Dermis microvascular lymphatic vessel endothelial cell (primary cell): Measurements from ENCODE around the gene MPHOSPH10. TPM values are rescaled to one million over a fixed set of nuclear protein-coding genes. Genes with fewer than 3 reads are reported as not detected.
"Not testable (repeated sequence)": the region's sequence is repeated elsewhere in the genome, so short reads cannot be mapped to it uniquely, and the experiment has no call there.

Source experiments
- DNase-seq, 2 donors: peaks; one replicate each; pipeline versions ENCODE4 v3.0.0 to v3.0.0-alpha.2; 2010; ENCODE audit warnings: low read depth in 2 of 2
- total RNA-seq: library from RNA; depleted of rRNA; stranded (reverse); fragments of >200 nt; gene quantifications from 2 replicates; pipeline ENCODE4 v1.2.1, GENCODE V29; 2014

The MPHOSPH10 gene, protein sequence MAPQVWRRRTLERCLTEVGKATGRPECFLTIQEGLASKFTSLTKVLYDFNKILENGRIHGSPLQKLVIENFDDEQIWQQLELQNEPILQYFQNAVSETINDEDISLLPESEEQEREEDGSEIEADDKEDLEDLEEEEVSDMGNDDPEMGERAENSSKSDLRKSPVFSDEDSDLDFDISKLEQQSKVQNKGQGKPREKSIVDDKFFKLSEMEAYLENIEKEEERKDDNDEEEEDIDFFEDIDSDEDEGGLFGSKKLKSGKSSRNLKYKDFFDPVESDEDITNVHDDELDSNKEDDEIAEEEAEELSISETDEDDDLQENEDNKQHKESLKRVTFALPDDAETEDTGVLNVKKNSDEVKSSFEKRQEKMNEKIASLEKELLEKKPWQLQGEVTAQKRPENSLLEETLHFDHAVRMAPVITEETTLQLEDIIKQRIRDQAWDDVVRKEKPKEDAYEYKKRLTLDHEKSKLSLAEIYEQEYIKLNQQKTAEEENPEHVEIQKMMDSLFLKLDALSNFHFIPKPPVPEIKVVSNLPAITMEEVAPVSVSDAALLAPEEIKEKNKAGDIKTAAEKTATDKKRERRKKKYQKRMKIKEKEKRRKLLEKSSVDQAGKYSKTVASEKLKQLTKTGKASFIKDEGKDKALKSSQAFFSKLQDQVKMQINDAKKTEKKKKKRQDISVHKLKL
- total RNA-seq = 10.6 and 11.7 TPM in 2 replicates

DNA sequence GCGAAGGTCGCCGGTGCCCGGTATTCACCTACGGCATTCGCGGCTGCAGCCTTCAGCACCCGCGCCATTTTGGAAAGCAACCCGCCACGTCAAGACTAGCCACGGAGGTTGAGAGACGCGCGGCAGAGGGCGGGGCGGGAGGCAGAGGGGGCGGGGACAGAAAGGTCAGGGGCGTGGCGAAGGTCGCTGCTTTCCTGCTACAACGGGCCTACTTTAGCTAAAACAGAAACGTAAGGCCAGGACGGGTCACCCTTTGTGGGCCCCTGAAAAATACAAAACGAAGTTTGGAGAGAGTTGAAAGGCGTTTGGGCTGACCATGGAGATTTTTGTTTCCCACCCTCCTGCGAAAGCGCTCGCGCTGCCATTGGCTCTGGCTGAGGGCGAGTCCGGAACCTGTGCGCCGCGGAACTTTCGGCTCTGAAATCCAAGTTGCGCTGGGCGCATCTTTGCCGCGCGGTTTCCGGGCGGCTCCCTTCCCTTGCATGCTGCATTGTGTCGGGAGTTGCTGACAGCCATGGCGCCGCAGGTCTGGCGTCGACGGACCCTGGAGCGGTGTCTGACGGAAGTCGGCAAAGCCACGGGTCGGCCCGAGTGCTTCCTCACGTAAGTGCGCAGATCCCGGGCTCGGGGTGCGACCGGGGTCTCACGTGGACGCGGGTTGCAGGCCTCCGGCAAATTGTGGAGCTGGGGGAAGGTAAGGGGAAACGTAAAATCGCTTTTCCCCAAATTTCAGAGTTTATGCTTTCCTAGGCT, at the start of gene MPHOSPH10, which contains the start of gene MCEE:
TSS of gene MPHOSPH10 (plus strand) at position 483 of the 753 bp plus-strand sequence. CDS start at position 515, 32 bp downstream.
TSS of gene MCEE (minus strand) at position 78 of the 753 bp plus-strand sequence. CDS start at position 68, 10 bp downstream.
- DNase-seq = peak; percentile 80 to 95

DNA sequence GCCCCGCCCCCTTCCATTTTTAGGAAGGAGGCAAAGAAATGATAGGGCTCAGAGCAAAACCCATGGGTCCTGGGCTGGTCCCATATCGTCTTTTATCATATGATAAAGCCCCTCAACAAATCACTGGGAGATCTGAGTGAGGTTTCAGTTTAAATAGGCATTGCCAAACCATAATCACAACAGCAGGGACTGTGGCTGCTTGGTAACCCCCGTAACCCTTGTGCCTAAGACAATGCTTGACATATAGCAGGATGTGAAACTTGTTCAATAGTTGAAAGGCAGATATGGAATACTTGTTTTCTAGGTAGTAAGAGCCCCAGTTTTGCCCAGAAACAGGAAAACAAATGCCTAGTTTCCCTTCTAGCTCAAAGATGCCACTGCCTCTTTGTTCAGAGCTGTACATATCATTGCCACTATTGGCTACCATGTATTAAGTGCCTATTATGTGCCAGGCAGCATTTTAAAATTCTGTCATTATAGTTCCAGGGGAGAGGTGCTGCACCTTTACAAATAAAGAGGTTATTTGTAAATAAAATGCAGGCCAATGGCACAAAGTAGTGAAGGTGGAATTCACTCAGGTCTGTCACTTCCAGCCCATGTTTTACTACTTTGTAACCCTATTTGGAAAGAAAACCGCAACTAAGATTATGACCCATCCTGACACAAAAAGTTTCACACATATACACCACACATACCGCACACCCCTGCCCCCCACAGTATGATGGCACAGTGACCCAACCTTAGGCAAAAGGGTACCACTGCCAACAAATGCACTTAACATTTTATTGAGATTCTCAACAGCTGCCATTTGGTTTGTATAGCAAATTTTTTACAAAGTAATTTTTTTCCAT, 47.8 kb upstream of the MPHOSPH10 start:
- DNase-seq = no peak

DNA sequence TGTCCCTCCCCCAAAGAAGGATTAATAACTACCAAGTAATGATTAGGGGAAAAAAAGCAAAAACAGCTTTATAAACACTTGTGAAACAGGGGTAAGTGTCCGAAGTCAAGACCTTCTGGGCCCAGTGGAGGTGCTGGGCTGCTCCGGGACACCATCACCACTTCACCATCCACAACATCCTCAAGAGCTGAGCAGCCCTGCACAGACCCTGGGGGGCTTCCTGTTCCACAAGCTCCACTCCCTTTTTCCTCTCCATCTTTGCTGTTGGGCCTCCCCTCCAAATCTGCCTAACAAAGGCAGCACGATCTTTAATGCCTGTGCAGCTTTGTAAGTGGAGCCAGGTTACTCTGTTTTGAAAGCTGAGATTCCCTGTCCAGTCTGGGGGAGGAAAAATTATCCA, 47.1 kb upstream of the MPHOSPH10 start:
- not testable (repeated sequence) for DNase-seq

DNA sequence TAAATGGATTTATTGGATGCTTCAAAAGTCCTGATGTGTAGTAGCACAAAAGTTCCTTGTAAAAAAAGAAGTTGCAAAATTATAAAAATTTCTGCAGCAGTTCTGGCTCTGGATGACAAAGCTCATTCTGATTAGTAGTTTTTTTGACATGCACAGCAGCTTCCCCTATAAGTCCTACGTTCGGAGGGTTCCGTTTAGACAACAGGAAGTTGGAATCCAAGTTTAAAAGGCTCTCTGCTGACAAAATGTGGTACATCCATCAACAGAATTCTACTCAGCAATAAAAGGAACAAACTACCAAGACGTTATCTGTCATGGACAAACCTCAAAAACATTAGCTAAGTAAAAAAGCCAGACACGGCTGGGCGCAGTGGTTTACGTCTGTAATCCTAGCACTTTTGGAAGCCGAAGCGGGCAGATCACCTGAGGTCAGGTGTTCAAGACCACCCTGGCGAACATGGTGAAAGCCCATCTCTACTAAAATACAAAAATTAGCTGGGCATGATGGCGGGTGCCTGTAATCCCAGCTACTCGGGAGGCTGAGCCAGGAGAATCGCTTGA, 46.6 kb upstream of the MPHOSPH10 start:
- not testable (repeated sequence) for DNase-seq

DNA sequence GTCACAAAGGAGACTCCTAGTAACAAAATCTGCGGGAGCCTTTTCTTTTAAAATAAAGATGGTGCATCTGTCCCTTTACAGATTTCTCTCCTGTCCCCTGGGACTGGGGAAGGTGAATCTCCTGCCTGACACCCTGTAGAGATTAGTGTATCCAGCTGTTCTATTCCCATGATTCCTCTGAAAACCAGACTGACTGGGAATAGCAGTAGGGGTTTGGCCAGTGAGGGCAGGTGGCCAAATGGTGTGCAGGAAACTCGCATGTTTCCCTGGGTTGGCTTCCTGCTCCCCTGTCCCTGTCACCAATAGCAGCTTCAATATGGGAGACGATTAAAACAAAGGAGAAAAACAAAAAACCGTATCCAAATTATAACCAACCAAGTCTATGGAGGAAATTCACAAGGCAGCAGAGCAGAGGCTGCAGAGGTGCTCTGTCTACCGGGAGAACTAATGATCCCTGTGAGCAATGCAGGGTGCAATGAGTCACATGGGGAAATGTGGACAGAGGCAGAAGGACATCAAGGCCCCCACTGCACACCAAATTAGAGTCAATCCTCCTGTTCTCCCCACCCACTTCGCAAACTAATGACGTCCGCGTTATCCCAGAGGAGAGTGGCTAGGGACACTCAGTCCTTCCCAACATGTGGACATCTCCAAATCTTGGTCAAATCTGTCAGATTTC, 45.0 kb upstream of the MPHOSPH10 start:
- DNase-seq = peak in 1 of 2 donors; percentile 43

DNA sequence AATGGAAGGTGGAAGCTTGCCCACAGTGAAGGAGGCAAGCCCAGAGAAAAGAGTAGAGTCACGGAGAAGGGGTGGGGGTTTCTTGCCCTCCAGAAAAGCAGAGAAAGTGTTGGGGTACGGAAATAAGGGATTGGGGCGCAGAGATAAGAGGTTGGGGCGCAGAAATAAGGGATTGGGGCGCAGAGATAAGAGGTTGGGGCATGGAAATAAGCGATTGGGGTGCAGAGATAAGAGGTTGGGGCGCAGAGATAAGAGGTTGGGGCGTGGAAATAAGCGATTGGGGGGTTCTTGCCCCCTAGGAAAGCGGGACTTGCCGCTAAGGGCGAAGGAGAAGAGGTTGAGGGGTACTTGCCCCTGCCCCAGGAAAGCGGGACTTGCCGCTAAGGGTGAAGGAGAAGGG, 41.0 kb upstream of the MPHOSPH10 start:
- DNase-seq = not testable (repeated sequence)

DNA sequence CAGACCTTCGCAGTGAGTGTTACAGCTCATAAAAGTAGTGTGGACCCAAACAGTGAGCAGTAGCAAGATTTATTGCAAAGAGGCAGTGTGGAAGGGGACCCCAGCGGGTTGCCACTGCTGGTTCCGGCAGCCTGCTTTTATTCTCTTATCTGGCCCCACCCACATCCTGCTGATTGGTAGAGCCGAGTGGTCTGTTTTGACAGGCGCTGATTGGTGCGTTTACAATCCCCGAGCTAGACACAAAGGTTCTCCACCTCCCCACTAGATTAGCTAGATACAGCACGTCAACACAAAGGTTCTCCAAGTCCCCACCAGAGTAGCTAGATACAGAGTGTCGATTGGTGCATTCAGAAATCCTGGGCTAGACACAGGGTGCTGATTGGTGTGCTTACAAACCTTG, 38.6 kb upstream of the MPHOSPH10 start:
- DNase-seq = not testable (repeated sequence)

DNA sequence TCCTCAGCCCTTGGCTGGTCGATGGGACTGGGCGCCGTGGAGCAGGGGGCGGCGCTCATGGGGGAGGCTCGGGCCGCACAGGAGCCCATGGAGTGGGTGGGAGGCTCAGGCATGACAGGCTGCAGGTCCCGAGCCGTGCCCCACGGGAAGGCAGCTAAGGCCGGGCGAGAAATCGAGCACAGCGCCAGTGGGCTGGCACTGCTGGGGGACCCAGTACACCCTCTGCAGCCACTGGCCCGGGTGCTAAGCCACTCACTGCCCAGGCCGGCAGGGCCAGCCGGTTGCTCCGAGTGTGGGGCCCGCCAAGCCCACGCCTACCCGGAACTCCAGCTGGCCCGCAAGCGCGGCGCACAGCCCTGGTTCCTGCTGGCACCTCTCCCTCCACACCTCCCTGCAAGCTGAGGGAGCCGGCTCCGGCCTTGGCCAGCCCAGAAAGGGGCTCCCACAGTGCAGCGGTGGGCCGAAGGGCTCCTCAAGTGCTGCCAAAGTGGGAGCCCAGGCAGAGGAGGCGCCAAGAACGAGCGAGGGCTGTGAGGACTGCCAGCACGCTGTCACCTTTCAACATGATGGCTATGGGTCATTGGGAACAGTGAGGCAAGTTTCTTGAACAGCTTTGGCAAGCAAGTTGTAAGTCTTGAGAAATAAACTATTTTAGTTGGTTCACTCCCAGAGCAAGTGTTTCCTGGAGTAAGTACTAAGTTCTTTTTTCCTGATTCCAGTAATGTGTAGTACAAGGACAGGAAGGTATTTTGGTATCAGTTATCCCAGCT, 37.8 kb upstream of the MPHOSPH10 start:
- not testable (repeated sequence) for DNase-seq

DNA sequence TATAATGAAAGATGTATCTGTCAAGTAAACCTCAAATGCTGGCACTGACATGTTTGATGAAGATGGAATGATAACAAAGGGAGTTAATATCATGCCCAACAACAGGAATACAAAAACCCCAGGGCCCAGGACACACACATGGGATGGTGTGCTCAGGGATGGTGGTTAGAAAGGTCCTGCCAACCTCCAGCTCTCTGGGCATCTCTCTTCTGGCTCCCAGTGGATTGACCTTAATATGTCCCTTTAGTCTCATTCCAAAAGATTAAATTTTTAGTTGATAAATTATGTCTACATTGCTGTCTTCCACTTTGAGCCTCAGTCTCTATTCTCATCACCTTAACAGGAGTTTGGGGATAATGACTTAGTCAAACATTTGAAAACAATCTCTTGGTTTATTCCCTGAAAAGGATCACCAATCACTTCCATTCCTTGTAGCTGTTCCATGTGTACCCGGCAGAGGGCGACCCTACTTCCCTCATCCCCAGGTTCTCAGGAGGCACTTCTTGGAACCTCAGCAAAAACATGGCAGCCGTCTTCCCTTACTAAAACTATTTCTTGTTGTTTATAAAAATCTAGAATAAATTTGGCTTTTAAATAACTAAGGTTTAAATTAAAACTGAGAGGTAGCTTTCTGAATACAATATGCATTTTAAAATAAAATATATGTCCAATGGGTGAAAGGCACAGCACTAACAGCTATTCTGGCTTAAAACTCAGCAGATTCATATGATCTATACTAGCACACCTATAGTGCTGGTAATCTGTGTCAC, 30.1 kb upstream of the MPHOSPH10 start:
- DNase-seq = peak in 1 of 2 donors; percentile 70

DNA sequence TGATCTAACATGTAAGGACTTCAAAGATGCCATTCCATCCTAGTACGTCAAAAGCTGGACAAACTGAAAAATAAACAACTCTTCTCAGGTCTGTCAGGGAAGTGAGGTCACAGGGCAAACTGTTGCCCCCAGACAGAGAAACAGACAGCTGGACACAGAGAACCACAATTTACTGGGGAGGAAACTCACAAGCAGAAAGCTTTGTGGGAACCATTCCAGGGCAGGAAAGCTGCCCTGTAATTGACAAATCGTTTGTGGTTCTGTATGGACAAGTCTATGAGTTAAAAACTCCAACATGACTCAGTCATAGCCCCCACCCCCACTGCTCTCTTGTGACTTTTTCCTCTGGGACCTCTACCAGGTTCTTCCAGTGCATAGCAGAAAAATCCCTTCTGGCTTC, 28.8 kb upstream of the MPHOSPH10 start:
- peak; percentile 80 to 92 for DNase-seq

DNA sequence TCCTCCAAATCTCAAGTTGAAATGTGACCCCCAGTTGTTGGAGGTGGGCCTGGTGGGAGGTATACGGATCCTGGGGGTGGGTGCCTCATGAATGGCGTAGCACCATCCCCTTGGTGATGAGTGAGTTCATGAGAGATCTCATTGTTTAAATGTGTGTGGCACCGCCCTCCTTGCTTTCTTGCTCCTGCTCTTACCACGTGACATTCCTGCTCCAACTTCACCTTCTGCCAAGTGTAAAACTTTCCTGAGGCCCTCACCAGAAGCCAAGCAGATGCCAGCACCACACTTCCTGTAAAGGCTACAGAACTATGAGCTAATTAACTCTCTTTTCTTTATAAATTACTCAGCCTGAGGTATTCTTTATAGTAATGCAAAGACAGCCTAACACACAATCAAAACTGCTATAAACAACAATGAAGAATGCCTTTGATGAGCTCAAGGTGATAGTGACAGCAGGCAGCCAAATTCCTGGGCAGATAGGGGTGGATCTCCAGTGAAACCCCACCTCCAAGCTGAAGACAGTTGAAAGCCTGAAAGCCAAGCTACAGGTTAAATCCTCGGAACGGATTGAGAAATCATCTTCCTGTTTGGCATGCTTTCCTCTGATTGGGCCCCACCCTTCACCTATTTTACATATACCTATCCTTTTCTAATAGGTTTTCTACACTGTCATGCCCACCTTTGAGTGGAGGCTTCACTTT, 27.3 kb upstream of the MPHOSPH10 start:
- peak in 1 of 2 donors; percentile 8 for DNase-seq

DNA sequence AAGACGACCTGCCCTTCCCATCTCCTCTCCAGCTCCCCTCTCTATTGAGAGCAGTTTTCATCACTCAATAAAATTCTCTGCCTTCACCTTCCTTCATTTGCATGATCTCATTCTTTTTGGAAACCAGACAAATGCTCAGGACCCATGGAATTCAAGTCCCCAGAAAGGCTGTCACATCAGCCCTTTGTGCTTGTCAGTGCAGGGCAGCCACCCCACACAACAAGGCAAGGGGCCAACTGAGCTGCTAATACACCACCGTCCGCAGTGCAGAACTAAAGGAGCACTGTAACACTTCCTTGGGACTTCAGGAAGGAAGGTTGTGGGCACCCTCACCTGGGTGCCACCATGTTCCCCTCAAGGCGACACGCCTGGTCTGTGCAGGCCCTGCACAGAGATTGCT, 26.6 kb upstream of the MPHOSPH10 start:
- no peak for DNase-seq

DNA sequence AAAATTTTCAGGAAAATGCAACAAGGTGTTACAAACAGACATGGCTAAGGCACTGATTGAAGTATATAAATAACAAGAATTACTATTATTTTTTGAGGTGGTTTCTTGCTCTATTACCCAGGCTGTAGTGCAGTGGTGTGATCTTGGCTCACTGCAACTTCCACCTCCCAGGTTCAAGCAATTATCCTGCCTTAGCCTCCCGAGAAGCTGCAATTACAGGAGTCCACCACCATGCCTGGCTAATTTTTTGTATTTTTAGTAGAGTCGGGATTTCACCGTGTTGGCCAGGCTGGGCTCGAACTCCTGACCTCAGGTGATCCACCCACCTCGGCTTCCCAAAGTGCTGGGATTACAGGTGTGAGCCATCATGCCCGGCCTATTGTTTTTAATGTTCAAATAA, 24.0 kb upstream of the MPHOSPH10 start:
- DNase-seq = not testable (repeated sequence)

DNA sequence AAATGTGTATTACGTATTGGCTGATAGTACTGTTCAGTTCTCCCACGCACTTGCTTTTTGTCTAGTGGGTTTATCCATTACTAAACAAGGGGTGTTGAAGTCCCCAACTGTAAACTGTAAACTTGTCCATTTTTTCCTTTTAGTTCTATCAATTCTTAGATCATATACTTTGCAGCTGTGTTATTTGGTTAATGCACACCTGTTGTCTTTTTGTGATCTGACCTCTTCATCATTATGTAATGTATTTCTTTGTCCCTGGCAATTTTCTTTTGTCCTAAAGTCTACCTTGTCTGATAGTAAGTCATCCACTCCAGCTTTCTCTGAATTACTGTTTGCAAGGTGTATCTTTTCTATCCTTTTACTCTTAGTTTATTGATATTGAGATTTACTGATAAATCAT, 22.3 kb upstream of the MPHOSPH10 start:
- no peak for DNase-seq

DNA sequence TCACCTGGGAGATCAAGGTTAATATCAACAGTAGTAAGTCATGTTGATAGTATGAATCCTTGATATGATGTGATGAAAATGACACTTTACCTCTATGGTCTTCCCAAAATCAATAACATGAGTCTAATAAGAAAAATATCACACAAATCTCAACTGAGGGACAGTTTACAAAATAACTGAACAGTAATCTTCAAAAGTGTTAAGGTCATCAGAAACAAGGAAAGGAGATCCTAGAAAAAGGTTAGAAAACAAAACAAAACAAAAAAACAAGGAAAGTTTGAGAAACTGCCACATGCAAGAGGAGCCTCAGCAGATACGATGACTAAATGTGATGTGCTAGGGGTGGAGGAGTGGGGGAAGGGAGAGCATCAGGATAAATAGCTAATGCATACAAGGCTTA, 16.6 kb upstream of the MPHOSPH10 start:
- DNase-seq = no peak

DNA sequence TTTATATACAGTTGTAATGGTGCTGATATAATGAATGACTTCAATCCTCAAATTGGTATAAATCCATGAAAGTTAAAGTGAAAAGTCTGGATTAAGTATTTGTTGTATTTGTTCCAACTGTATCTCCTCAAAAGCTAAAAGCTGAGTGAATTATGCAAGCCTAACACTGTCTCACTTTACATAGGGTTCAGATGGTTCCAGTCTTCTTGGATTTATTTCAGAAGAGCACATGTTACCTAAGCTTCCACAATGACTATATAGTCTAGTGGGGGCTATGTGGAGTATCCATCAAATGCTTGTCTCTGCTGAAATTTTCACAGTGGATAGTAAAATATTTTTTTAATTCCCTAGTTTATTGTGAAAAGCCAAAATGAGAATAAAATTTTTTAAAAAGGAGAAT, 13.4 kb upstream of the MPHOSPH10 start:
- DNase-seq = no peak

DNA sequence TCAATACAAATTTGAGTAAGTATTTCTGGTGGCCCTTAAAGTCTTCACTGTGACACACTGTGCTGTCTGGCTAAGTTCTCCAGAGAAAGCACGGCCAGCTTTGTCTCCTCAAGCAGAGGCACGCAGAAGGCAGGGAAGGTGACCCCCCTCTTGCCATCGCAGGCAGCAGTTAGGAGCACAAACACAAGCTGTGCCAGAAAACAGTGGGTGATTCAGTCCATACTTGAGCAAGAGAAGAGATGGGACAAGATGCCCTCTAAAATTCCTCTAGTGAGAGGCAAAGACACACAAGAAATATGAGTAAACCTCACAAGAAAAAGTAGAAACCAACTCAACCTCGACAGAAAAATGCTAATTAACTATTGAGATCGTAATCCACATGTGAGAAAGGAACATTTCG, 10.2 kb upstream of the MPHOSPH10 start:
- DNase-seq = no peak

DNA sequence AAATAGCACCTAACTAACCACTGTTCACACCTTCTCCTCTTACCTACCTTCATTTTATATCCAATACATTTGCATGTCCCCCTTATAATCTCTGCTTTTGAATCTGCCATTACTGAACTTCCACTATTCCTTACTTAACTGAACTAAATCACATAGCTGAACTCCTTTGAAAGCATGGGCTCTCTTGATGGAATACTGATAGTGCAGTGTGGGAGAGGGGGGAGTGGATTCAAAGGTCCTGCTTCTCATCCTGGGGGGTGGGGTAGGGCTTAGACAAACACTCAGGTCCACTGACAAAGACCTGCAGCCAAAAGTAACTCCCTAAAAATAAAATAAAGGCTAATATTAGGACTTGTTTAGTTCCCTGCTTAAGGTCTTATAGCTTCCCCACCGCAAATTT, 9.0 kb upstream of the MPHOSPH10 start:
- DNase-seq = no peak
